Upper lobe of left lung (tissue), 6 donors: ENCODE measurements around the gene CSNK1D. TPM values are rescaled to one million over a fixed set of nuclear protein-coding genes. Genes with fewer than 3 reads are reported as not detected.

Experiments
- ATAC-seq, 2 donors: fragments of 200-7000 bp; cut with Tn5 transposase; one replicate each; pipeline ENCODE4 v1.9.1; 2022; ENCODE audit warnings: mild to moderate bottlenecking in 2 of 2, moderate library complexity in 2 of 2; ENCODE audit not compliant: low FRiP score in 2 of 2
- DNase-seq, 2 donors: peaks; one replicate each; pipeline ENCODE4 v3.0.0-alpha.2; 2019 to 2020
- H3K27ac ChIP-seq, 4 donors: fragments of 200-600 bp; sonication (generic); one replicate each; pipeline ENCODE4 v1.5.1; 2016 to 2019
- H3K27me3 ChIP-seq, 4 donors: fragments of 200-600 bp; sonication (generic); one replicate each; pipeline ENCODE4 v1.5.1; 2017 to 2019
- H3K36me3 ChIP-seq, 4 donors: fragments of 200-600 bp; sonication (generic); one replicate each; pipeline ENCODE4 v1.5.1; 2016 to 2019
- H3K4me1 ChIP-seq, 4 donors: fragments of 200-600 bp; sonication (generic); one replicate each; pipeline ENCODE4 v1.5.1; 2018 to 2019
- H3K4me3 ChIP-seq, 4 donors: fragments of 200-600 bp; sonication (generic); one replicate each; pipeline ENCODE4 v1.5.1; 2017 to 2019; ENCODE audit warnings: mild to moderate bottlenecking in 2 of 4, moderate library complexity in 1 of 4
- H3K9me3 ChIP-seq, 4 donors: fragments of 200-600 bp; sonication (generic); one replicate each; pipeline ENCODE4 v1.5.1; 2018 to 2019
- EP300 ChIP-seq, 4 donors: sonication (generic); formaldehyde crosslinking; IDR thresholded peaks; one replicate each; pipeline ENCODE4 v1.5.1; 2017; ENCODE audit warnings: antibody characterized with exemption in 4 of 4, control low read depth in 2 of 4
- POLR2A ChIP-seq, 4 donors: fragments of 450-650 bp; IDR thresholded peaks; one replicate each; pipeline ENCODE4 v1.5.1; 2016 to 2017; ENCODE audit warnings: antibody characterized with exemption in 4 of 4, mild to moderate bottlenecking in 2 of 4
- POLR2AphosphoS5 ChIP-seq, 2 donors: sonication (generic); formaldehyde crosslinking; IDR thresholded peaks; one replicate each; pipeline ENCODE4 v1.5.1; 2017; ENCODE audit warnings: antibody characterized with exemption in 2 of 2
- WGBS, 2 donors: methylation state at CpG; one replicate each; pipeline ENCODE4 v1.1.5; 2017 to 2018; 5-methylcytosine and 5-hydroxymethylcytosine counted together
- total RNA-seq, 6 donors: library from RNA; depleted of rRNA in 4 of 6; stranded (reverse); fragments of >200 nt in 4 of 6; gene quantifications; one replicate each; pipeline versions ENCODE4 v1.1.0 to v1.2.1, GENCODE V29; 2016 to 2021
- TF ChIP-seq, protein P1 (sequence below), 6 experiments: fragments of 450-650 bp in 4 of 6; fragments of 200-600 bp in 2 of 6; sonication (generic) in 2 of 6; IDR thresholded peaks; one replicate each; pipeline ENCODE4 v1.5.1; 2016 to 2019; ENCODE audit warnings: antibody characterized with exemption in 6 of 6
- donor health status: DM: no; HTN: no; CAD: no; lungs with moderate emphysema.
- donor health status: DM: no; HTN: yes; CAD: no; lungs with severe emphysema.

The CSNK1D gene
- total RNA-seq, 6 donors from 2014 or later: 80.6 to 228 (median 152) TPM

DNA sequence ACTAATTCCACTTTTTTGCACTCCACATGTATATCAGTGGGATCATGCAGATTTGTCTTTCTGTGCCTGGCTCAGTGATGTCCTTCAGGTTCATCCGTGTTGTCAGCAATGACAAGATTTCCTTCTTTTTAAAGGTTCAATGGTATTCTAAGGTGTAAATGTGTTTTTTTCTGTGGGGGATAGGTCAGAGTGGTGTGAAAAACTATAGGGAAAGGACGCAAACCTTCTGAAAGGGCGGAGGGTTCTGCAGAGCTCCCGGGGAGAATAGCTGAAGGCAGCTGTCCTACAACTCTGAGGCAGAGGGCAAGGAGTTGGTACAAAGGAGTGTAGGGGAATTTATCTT, 21.9 kb upstream of the CSNK1D start:
- TF ChIP-seq, protein P1, sequence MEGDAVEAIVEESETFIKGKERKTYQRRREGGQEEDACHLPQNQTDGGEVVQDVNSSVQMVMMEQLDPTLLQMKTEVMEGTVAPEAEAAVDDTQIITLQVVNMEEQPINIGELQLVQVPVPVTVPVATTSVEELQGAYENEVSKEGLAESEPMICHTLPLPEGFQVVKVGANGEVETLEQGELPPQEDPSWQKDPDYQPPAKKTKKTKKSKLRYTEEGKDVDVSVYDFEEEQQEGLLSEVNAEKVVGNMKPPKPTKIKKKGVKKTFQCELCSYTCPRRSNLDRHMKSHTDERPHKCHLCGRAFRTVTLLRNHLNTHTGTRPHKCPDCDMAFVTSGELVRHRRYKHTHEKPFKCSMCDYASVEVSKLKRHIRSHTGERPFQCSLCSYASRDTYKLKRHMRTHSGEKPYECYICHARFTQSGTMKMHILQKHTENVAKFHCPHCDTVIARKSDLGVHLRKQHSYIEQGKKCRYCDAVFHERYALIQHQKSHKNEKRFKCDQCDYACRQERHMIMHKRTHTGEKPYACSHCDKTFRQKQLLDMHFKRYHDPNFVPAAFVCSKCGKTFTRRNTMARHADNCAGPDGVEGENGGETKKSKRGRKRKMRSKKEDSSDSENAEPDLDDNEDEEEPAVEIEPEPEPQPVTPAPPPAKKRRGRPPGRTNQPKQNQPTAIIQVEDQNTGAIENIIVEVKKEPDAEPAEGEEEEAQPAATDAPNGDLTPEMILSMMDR (IDR thresholded peaks at IDR 0.05): no peak
- TF ChIP-seq POLR2AphosphoS5 (IDR thresholded peaks at IDR 0.05) (no peak), EP300 (IDR thresholded peaks at IDR 0.05) (no peak), POLR2A (IDR thresholded peaks at IDR 0.05) (no peak)
- peak overlapping the region in 2 of 4 donors; percentile 99 for H3K27ac ChIP-seq
- no peaks in the 10 kb centered on the region for H3K9me3 ChIP-seq
- H3K27me3 ChIP-seq: no peaks in the 10 kb centered on the region
- H3K4me1 ChIP-seq: peaks cover 44 to 60% (median 57%) of the 10 kb centered on the region in 4 donors
- no peak overlapping the region for H3K4me3 ChIP-seq
- WGBS, 2 donors: 58 to 63% methylated on average over 4 of the region's 4 CpGs
- no peaks in the 10 kb centered on the region for H3K36me3 ChIP-seq
- DNase-seq: no peak
- ATAC-seq: no peak

DNA sequence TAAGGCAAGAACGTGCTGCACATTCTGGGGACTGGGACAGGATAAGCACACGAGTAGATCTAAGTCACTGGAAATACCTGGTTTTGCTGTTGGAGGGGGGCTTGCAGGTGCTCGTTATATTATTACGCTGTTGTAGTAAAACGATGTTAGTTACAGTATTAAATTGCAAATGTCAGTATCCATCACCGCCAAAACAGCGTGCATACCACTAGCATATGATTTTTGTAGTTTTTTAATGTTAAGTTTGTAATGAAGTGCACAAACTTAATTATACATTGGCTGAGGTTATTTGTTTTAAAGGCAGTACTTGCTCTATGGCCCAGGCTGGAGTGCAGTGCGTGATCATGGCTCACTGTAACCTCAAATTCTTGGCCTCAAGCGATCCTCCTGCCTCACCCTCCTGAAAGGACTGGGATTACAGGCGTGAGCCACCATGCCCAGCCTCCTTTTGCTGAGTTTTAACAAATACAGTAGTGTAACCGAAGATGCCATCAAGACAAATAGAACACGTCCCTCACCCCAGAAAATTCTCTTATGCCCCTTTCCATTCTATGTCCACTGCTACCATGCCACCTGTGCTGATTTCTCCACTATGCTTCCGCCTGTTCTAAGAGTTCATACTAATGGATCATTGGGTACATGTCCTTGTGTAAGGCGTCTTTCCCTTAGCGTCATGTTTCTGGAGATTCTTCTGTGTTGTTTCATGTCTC, 20.7 kb upstream of the CSNK1D start:
- 86 to 87% methylated on average over 15 of the region's 15 CpGs for WGBS, 2 donors
- TF ChIP-seq, protein P1 (IDR thresholded peaks at IDR 0.05): no peak
- TF ChIP-seq POLR2A (IDR thresholded peaks at IDR 0.05) (no peak), EP300 (IDR thresholded peaks at IDR 0.05) (no peak), POLR2AphosphoS5 (IDR thresholded peaks at IDR 0.05) (no peak)
- peak overlapping the region; percentile 99 for H3K27ac ChIP-seq
- no peaks in the 10 kb centered on the region for H3K27me3 ChIP-seq
- ATAC-seq (no peak), DNase-seq (no peak)
- H3K36me3 ChIP-seq: no peaks in the 10 kb centered on the region
- peaks cover 48 to 60% (median 56%) of the 10 kb centered on the region in 4 donors for H3K4me1 ChIP-seq
- H3K9me3 ChIP-seq: no peaks in the 10 kb centered on the region
- no peak overlapping the region for H3K4me3 ChIP-seq

GRCh38 chr17:82292251-82293154, 19.0 kb upstream of the CSNK1D start:
- WGBS, 2 donors: 10 to 35% methylated on average over 10 to 26 of the region's 86 CpGs
- Histone ChIP-seq H3K36me3 (no peaks in the 10 kb centered on the region), H3K4me1 (peaks cover 51 to 61% (median 58%) of the 10 kb centered on the region in 4 donors), H3K9me3 (no peaks in the 10 kb centered on the region), H3K4me3 (peak overlapping the region; percentile 65 to 91 (median 74)), H3K27ac (peak overlapping the region; percentile 99), H3K27me3 (no peaks in the 10 kb centered on the region)
- DNase-seq (peak; percentile 97 to 98), ATAC-seq (peak; percentile 96)
- TF ChIP-seq POLR2AphosphoS5 (IDR thresholded peaks at IDR 0.05) (peak; percentile 95 to 96), POLR2A (IDR thresholded peaks at IDR 0.05) (peak; percentile 24 to 99 (median 98)), EP300 (IDR thresholded peaks at IDR 0.05) (no peak)
- TF ChIP-seq, protein P1 (IDR thresholded peaks at IDR 0.05): no peak

DNA sequence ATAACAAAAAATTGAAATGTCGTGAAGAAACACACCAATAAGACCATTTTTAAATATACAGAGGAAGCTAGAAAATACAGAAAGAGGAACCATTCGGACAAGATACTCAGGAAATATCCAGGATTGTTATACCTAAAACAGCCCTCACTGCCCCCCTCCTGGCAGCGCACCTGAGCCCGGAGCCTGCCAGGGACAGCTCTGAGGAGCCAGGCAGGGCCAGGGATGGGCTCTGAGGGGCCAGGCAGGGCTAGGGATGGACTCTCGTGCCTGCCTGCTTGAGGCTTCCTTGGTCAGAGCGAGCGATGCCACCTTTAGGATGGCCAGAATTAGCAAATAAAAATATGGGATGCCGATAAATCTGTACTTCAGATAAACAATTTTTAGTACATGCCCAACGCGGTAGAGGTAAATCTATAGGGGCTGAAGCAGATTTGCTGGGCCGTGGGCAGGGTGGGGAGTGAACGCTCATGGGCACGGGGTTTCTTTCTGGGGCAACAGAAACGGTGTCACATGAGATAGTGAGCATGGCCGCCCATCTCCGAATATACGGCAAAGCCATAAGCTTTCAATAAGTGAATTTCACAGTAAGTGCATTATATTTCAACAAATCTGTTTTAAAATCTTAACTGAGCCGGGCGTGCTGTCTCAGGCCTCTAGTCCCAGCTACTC, 18.2 kb upstream of the CSNK1D start:
- H3K4me1 ChIP-seq: peaks cover 49 to 59% (median 51%) of the 10 kb centered on the region in 4 donors
- DNase-seq (no peak), ATAC-seq (no peak)
- WGBS, 2 donors: 85% methylated on average over 19 of the region's 19 CpGs
- no peaks in the 10 kb centered on the region for H3K9me3 ChIP-seq
- H3K27me3 ChIP-seq: no peaks in the 10 kb centered on the region
- no peak for TF ChIP-seq POLR2AphosphoS5 (IDR thresholded peaks at IDR 0.05)
- TF ChIP-seq, protein P1 (IDR thresholded peaks at IDR 0.05): no peak
- TF ChIP-seq POLR2A (IDR thresholded peaks at IDR 0.05): no peak
- no peak for TF ChIP-seq EP300 (IDR thresholded peaks at IDR 0.05)
- peak overlapping the region; percentile 99 for H3K27ac ChIP-seq
- no peaks in the 10 kb centered on the region for H3K36me3 ChIP-seq
- peak overlapping the region in 3 of 4 donors; percentile 65 to 91 (median 78) for H3K4me3 ChIP-seq
